Tibial nerve (tissue), 4 donors: ENCODE results near the gene GLI1. TPM values are rescaled to one million over a fixed set of nuclear protein-coding genes. Genes with fewer than 3 reads are reported as not detected.

Experiments
- DNase-seq, 2 donors: peaks; one replicate each; pipeline ENCODE4 v3.0.0-alpha.2; 2019; ENCODE audit warnings: low spot score in 2 of 2
- H3K27ac ChIP-seq, 4 donors: fragments of 200-600 bp; sonication (generic) in 3 of 4; one replicate each; pipeline ENCODE4 v1.5.1; 2017 to 2019; ENCODE audit warnings: mild to moderate bottlenecking in 1 of 4
- H3K27me3 ChIP-seq, 2 donors: fragments of 200-600 bp; sonication (generic) in 1 of 2; one replicate each; pipeline versions ENCODE4 v1.5.1 to v1.6.0; 2017 to 2019
- H3K36me3 ChIP-seq, 3 donors: fragments of 200-600 bp; sonication (generic); one replicate each; pipeline ENCODE4 v1.5.1; 2018 to 2019
- H3K4me1 ChIP-seq, 4 donors: fragments of 200-600 bp; sonication (generic) in 3 of 4; one replicate each; pipeline ENCODE4 v1.5.1; 2017 to 2019
- H3K4me3 ChIP-seq, 4 donors: fragments of 200-600 bp; sonication (generic) in 3 of 4; one replicate each; pipeline ENCODE4 v1.5.1; 2017 to 2019; ENCODE audit warnings: mild to moderate bottlenecking in 1 of 4, moderate library complexity in 1 of 4
- H3K9me3 ChIP-seq, 4 donors: fragments of 200-600 bp; sonication (generic) in 3 of 4; one replicate each; pipeline ENCODE4 v1.5.1; 2017 to 2019
- CTCF ChIP-seq, 5 experiments: fragments of 200-600 bp in 3 of 5; fragments of 450-650 bp in 2 of 5; sonication (generic) in 3 of 5; IDR thresholded peaks; one replicate each; pipeline ENCODE4 v1.5.1; 2016 to 2019; ENCODE audit warnings: antibody characterized with exemption in 5 of 5, mild to moderate bottlenecking in 3 of 5, moderate library complexity in 2 of 5
- EP300 ChIP-seq, 2 donors: sonication (generic); formaldehyde crosslinking; IDR thresholded peaks; one replicate each; pipeline ENCODE4 v1.6.1; 2017; ENCODE audit warnings: antibody characterized with exemption in 2 of 2, mild to moderate bottlenecking in 1 of 2
- POLR2A ChIP-seq, 2 donors: fragments of 450-650 bp; IDR thresholded peaks; one replicate each; pipeline ENCODE4 v1.6.1; 2017; ENCODE audit warnings: antibody characterized with exemption in 2 of 2, mild to moderate bottlenecking in 2 of 2, moderate library complexity in 2 of 2
- WGBS, 2 donors: methylation state at CpG; one replicate each; pipeline ENCODE4 v1.1.5; 2018; 5-methylcytosine and 5-hydroxymethylcytosine counted together
- total RNA-seq, 4 donors: library from RNA; depleted of rRNA; stranded (reverse); fragments of >200 nt; gene quantifications; one replicate each; pipeline ENCODE4 v1.1.0, GENCODE V29; 2016

The GLI1 gene
- total RNA-seq, 4 donors from 2014 or later, result 16.2 to 61.0 (median 38.7) TPM

- Histone ChIP-seq H3K27ac (no peak overlapping the region), H3K4me3 (no peak overlapping the region), H3K9me3 (no peaks in the 10 kb centered on the region), H3K4me1 (peaks cover 0 to 17% (median 13%) of the 10 kb centered on the region in 4 donors), H3K27me3 (peaks cover 3 to 47% of the 10 kb centered on the region in 2 donors), H3K36me3 (peaks cover 0 to 27% (median 0%) of the 10 kb centered on the region in 3 donors)
- 86 to 94% methylated on average over 3 of the region's 3 CpGs for WGBS, 2 donors
- no peak for DNase-seq
- TF ChIP-seq CTCF (IDR thresholded peaks at IDR 0.05), result no peak
- no peak for TF ChIP-seq EP300 (IDR thresholded peaks at IDR 0.05)
- no peak for TF ChIP-seq POLR2A (IDR thresholded peaks at IDR 0.05)
These were observed 12.1 kb downstream of the GLI1 start for GRCh38 chr12:57471661-57472060.

- peaks cover 0 to 17% (median 13%) of the 10 kb centered on the region in 4 donors for H3K4me1 ChIP-seq
- DNase-seq, result no peak
- peaks cover 0 to 22% (median 0%) of the 10 kb centered on the region in 3 donors for H3K36me3 ChIP-seq
- H3K4me3 ChIP-seq, result no peak overlapping the region
- 79 to 85% methylated on average over 3 of the region's 3 CpGs for WGBS, 2 donors
- H3K27ac ChIP-seq, result no peak overlapping the region
- TF ChIP-seq POLR2A (IDR thresholded peaks at IDR 0.05), result no peak
- TF ChIP-seq EP300 (IDR thresholded peaks at IDR 0.05), result no peak
- TF ChIP-seq CTCF (IDR thresholded peaks at IDR 0.05), result no peak
- H3K27me3 ChIP-seq, result peaks cover 3 to 54% of the 10 kb centered on the region in 2 donors
- no peaks in the 10 kb centered on the region for H3K9me3 ChIP-seq
These were observed 12.8 kb downstream of the GLI1 start for GRCh38 chr12:57472391-57472790.

GRCh38 chr12:57473392-57473791 is 13.8 kb downstream of the GLI1 start:
- peaks cover 3 to 64% of the 10 kb centered on the region in 2 donors for H3K27me3 ChIP-seq

GRCh38 chr12:57473886-57474285 is 14.3 kb downstream of the GLI1 start:
- no peak for DNase-seq
- 87 to 90% methylated on average over 5 of the region's 5 CpGs for WGBS, 2 donors
- peaks cover 0 to 17% (median 13%) of the 10 kb centered on the region in 4 donors for H3K4me1 ChIP-seq
- H3K27me3 ChIP-seq, result peaks cover 3 to 66% of the 10 kb centered on the region in 2 donors
- no peaks in the 10 kb centered on the region for H3K9me3 ChIP-seq
- no peak overlapping the region for H3K27ac ChIP-seq
- H3K4me3 ChIP-seq, result no peak overlapping the region
- peaks cover 0 to 16% (median 0%) of the 10 kb centered on the region in 3 donors for H3K36me3 ChIP-seq
- TF ChIP-seq EP300 (IDR thresholded peaks at IDR 0.05), result no peak
- no peak for TF ChIP-seq POLR2A (IDR thresholded peaks at IDR 0.05)
- no peak for TF ChIP-seq CTCF (IDR thresholded peaks at IDR 0.05)

More at GRCh38 chr12:57473392-57473791, 13.8 kb downstream of the GLI1 start:
- DNase-seq, result no peak
- peaks cover 0 to 17% (median 13%) of the 10 kb centered on the region in 4 donors for H3K4me1 ChIP-seq
- TF ChIP-seq EP300 (IDR thresholded peaks at IDR 0.05) (no peak), CTCF (IDR thresholded peaks at IDR 0.05) (no peak), POLR2A (IDR thresholded peaks at IDR 0.05) (no peak)
- H3K4me3 ChIP-seq, result no peak overlapping the region
- WGBS, 2 donors, result 46 to 52% methylated on average over 3 of the region's 3 CpGs
- H3K36me3 ChIP-seq, result peaks cover 0 to 16% (median 0%) of the 10 kb centered on the region in 3 donors
- no peak overlapping the region for H3K27ac ChIP-seq
- no peaks in the 10 kb centered on the region for H3K9me3 ChIP-seq

GRCh38 chr12:57474430-57474829 is 14.8 kb downstream of the GLI1 start:
- peaks cover 0 to 17% (median 14%) of the 10 kb centered on the region in 4 donors for H3K4me1 ChIP-seq
- H3K9me3 ChIP-seq, result no peaks in the 10 kb centered on the region
- H3K36me3 ChIP-seq, result peaks cover 0 to 14% (median 0%) of the 10 kb centered on the region in 3 donors
- whole genome bisulfite sequencing, 2 donors, result 73 to 83% methylated on average over 8 of the region's 8 CpGs
- no peak overlapping the region for H3K27ac ChIP-seq
- TF ChIP-seq CTCF (IDR thresholded peaks at IDR 0.05) (no peak), POLR2A (IDR thresholded peaks at IDR 0.05) (no peak), EP300 (IDR thresholded peaks at IDR 0.05) (no peak)
- peaks cover 3 to 66% of the 10 kb centered on the region in 2 donors for H3K27me3 ChIP-seq
- no peak overlapping the region for H3K4me3 ChIP-seq
- DNase-seq, result no peak
